ENCODE data around the gene MAML1.
A peak's percentile ranks its signal among the peaks of the same experiment; 100 is the strongest.
"Not testable (repeated sequence)": the region's sequence is repeated elsewhere in the genome, so short reads cannot be mapped to it uniquely, and the experiment has no call there.

Gene MAML1

GRCh38 chr5:179767496-179768100 is 35.0 kb downstream of the MAML1 start:
- DNase-seq = no peak

GRCh38 chr5:179768326-179769085 is 35.9 kb downstream of the MAML1 start:
- no peak for DNase-seq

- no peak for DNase-seq
These were observed 36.6 kb downstream of the MAML1 start for GRCh38 chr5:179769271-179769670.

GRCh38 chr5:179769796-179770195 is 37.2 kb downstream of the MAML1 start:
- no peak for DNase-seq

- DNase-seq = no peak
These were observed 38.8 kb downstream of the MAML1 start for GRCh38 chr5:179771311-179771895.

- no peak for DNase-seq
These were observed 39.7 kb downstream of the MAML1 start for GRCh38 chr5:179772351-179772750.

- no peak for DNase-seq
These were observed 41.0 kb downstream of the MAML1 start for GRCh38 chr5:179773686-179774040.

GRCh38 chr5:179774442-179774841 is 41.8 kb downstream of the MAML1 start:
- no peak for DNase-seq

GRCh38 chr5:179776411-179776938 is 43.9 kb downstream of the MAML1 start:
- DNase-seq = no peak

- DNase-seq = no peak
These were observed 44.8 kb downstream of the MAML1 start for GRCh38 chr5:179777456-179777855.

GRCh38 chr5:179777909-179778308 is 45.3 kb downstream of the MAML1 start:
- DNase-seq = no peak

- no peak for DNase-seq
These were observed 46.0 kb downstream of the MAML1 start for GRCh38 chr5:179778591-179778990.

- DNase-seq = no peak
These were observed 47.2 kb downstream of the MAML1 start for GRCh38 chr5:179779826-179780225.

GRCh38 chr5:179780362-179780761 is 47.7 kb downstream of the MAML1 start:
- no peak for DNase-seq

- no peak for DNase-seq
These were observed 49.2 kb downstream of the MAML1 start for GRCh38 chr5:179781846-179782245.

GRCh38 chr5:179783128-179783527 is 50.5 kb downstream of the MAML1 start:
- no peak for DNase-seq

GRCh38 chr5:179786861-179787260 is 54.2 kb downstream of the MAML1 start:
- no peak for DNase-seq

- no peak for DNase-seq
These were observed 55.7 kb downstream of the MAML1 start for GRCh38 chr5:179788193-179788854.

- not testable (repeated sequence) for DNase-seq
These were observed 56.7 kb downstream of the MAML1 start for GRCh38 chr5:179789278-179789677.

GRCh38 chr5:179791881-179792611 is 59.4 kb downstream of the MAML1 start:
- DNase-seq = peak in 1 of 2 donors; percentile 22

GRCh38 chr5:179792612-179793467 is 60.2 kb downstream of the MAML1 start:
- no peak for DNase-seq
